Bronchial epithelial cell (primary cell): Measurements from ENCODE around the gene TMC3. TPM values are rescaled to one million over a fixed set of nuclear protein-coding genes. Genes with fewer than 3 reads are reported as not detected.

Experiments used
- DNase-seq: peaks from one replicate; pipeline ENCODE4 v3.0.0-alpha.2; 2010; ENCODE audit warnings: low read depth
- FAIRE-seq: peaks from 2 replicates; lab custom pipeline; 2011; peaks lifted over from hg19 to GRCh38; lab: Jason Lieb, UNC
- H3K27me3 ChIP-seq: 2 replicates; pipeline ENCODE4 v1.5.1; 2011; ENCODE audit warnings: low read length; ENCODE audit not compliant: control insufficient read depth, insufficient read depth
- H3K36me3 ChIP-seq: 2 replicates; pipeline ENCODE4 v1.5.1; 2011; ENCODE audit warnings: low read length; ENCODE audit not compliant: control insufficient read depth, insufficient read depth
- H3K4me3 ChIP-seq: 2 replicates; pipeline ENCODE4 v1.5.1; 2011; ENCODE audit warnings: mild to moderate bottlenecking, low read depth, low read length, control low read depth
- CTCF ChIP-seq: IDR thresholded peaks from 2 replicates; pipeline ENCODE4 v1.5.1; 2011; ENCODE audit warnings: mild to moderate bottlenecking, moderate library complexity, low read length, control low read depth, inconsistent platforms; ENCODE audit not compliant: insufficient read depth, severe bottlenecking
- total RNA-seq: library from RNA; depleted of rRNA; stranded (reverse); fragments of >200 nt; gene quantifications from 2 replicates; pipeline ENCODE4 v1.2.1, GENCODE V29; 2014

TMC3 gene
- total RNA-seq, 1 donor from 2014 or later: not detected

DNA sequence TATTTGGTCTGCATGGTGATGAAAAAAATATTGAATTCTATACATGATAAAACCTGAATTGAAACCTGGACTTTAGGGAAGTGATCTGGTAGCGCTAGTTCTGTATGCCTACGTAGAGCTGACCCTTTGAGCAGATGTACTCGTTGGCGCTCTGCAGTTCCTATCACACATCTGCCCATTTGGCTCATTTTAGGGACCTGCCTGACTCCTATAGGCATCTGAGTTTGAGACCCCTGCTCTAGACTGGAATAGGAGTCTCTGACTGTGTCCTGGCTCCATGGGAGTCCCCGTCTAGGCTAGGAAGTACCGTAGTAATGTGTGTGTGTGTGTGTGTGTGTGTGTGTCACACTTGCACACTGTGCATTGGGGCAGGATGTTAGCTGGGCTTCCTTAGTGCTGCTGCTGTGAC lies 71.3 kb downstream of the TMC3 start:
- Histone ChIP-seq H3K27me3 (no peaks in the 10 kb centered on the region), H3K4me3 (no peak overlapping the region), H3K36me3 (no peaks in the 10 kb centered on the region)
- FAIRE-seq: no peak
- TF ChIP-seq CTCF: no peak
- DNase-seq: no peak

DNA sequence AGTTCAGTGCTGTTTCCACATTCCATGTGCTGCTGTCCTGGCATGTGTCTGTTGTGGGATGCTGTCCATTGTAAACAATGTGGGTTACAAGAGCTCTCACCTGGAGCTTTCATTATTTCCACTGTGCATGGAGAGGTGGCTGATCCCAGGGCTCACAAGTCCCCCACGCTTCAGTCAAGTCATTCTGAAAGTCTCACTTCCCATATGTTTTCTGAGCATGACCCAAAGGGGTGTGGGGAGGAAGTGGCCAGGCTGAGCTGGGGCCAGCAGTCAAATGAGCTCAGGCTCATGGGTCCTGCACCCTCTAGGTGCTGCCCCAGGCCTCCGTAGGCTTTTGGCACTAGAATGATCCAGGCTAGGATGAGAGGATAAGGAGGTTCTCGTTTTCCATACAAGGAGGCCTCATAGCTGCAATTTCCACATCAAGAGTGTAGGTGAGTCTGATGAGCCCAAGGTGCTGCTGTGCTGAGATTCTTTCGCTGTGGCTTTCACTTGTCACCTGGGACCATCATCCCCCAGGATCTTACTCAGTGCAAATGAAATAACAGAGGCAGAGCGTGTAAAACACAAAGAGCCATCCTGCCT lies 72.1 kb downstream of the TMC3 start:
- H3K27me3 ChIP-seq: no peaks in the 10 kb centered on the region
- H3K4me3 ChIP-seq: no peak overlapping the region
- TF ChIP-seq CTCF: no peak
- FAIRE-seq: no peak
- no peaks in the 10 kb centered on the region for H3K36me3 ChIP-seq
- DNase-seq: no peak

- no peak for DNase-seq
- H3K36me3 ChIP-seq: no peaks in the 10 kb centered on the region
- no peak for FAIRE-seq
Measured at GRCh38 chr15:81301385-81301784, 72.6 kb downstream of the TMC3 start.

DNA sequence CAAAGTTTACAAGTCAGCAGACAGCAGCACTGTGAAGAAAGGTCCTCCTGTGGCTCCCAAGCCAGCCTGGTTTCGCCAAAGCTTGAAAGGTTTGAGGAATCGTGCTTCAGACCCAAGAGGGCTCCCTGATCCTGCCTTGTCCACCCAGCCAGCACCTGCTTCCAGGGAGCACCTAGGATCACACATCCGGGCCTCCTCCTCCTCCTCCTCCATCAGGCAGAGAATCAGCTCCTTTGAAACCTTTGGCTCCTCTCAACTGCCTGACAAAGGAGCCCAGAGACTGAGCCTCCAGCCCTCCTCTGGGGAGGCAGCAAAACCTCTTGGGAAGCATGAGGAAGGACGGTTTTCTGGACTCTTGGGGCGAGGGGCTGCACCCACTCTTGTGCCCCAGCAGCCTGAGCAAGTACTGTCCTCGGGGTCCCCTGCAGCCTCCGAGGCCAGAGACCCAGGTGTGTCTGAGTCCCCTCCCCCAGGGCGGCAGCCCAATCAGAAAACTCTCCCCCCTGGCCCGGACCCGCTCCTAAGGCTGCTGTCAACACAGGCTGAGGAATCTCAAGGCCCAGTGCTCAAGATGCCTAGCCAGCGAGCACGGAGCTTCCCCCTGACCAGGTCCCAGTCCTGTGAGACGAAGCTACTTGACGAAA lies 74.3 kb downstream of the TMC3 start:
- no peak for TF ChIP-seq CTCF
- Histone ChIP-seq H3K27me3 (no peaks in the 10 kb centered on the region), H3K4me3 (no peak overlapping the region), H3K36me3 (no peaks in the 10 kb centered on the region)
- DNase-seq: no peak
- FAIRE-seq: no peak

More at GRCh38 chr15:81301385-81301784, 72.6 kb downstream of the TMC3 start:
- no peak for TF ChIP-seq CTCF
- no peak overlapping the region for H3K4me3 ChIP-seq
- no peaks in the 10 kb centered on the region for H3K27me3 ChIP-seq

DNA sequence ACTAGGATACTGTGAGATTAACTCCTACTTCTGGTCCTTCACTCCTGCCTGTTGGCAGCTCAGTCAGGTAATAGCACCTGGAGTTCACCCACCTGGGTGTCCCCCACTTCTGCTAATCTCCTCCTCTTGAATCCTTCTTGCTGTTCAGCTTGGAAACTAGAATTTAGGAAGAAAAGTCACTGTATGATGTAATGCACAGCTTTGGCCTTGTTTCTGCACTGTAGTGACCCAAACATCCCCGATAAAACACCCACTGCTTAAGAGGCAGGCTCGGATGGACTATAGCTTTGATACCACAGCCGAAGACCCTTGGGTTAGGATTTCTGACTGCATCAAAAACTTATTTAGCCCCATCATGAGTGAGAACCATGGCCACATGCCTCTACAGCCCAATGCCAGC lies 74.9 kb downstream of the TMC3 start:
- Histone ChIP-seq H3K27me3 (no peaks in the 10 kb centered on the region), H3K4me3 (no peak overlapping the region), H3K36me3 (no peaks in the 10 kb centered on the region)
- FAIRE-seq (peak; percentile 75), DNase-seq (no peak)
- TF ChIP-seq CTCF: no peak

DNA sequence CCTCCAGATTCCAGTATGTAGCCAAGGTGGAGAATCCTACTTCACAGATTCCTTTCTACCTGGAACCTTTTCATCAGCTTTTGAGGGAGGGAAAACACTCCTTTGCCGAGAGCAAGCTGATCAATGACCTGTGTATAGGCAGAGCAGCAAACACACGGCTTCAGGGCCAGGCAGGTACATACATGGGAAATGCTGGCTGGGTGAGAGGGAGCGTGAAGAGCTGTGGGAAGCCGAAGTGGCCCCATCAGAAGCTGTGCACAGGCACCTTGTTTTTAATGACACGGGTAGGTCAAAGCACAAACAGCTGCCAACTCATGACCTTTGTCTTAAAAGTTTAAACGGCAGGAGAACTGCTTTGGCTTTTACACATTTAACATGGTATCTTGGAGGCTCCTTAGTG lies 75.4 kb downstream of the TMC3 start:
- DNase-seq (no peak), FAIRE-seq (no peak)
- TF ChIP-seq CTCF: no peak
- no peaks in the 10 kb centered on the region for H3K27me3 ChIP-seq
- H3K4me3 ChIP-seq: no peak overlapping the region
- no peaks in the 10 kb centered on the region for H3K36me3 ChIP-seq
